HepG2 (cell line): ENCODE measurements around the gene CMTM3. TPM values are rescaled to one million over a fixed set of nuclear protein-coding genes. Genes with fewer than 3 reads are reported as not detected.

Experiments used
- ARNT ChIP-seq: fragments of 450-650 bp; IDR thresholded peaks from 2 replicates; pipeline ENCODE4 v1.6.1; 2017
- ATAD3A ChIP-seq: sonication (generic); formaldehyde crosslinking; IDR thresholded peaks from 2 replicates; pipeline ENCODE4 v1.4.0; 2020; ENCODE audit warnings: missing genetic modification reagents
- E2F2 ChIP-seq: sonication (generic); formaldehyde crosslinking; IDR thresholded peaks from 2 replicates; pipeline ENCODE4 v1.4.0; 2020; ENCODE audit warnings: missing genetic modification reagents, borderline replicate concordance
- KLF6 ChIP-seq: IDR thresholded peaks from 2 replicates; pipeline ENCODE4 v1.8.0; 2016; ENCODE audit warnings: missing biosample characterization, missing genetic modification reagents
- PHF21A ChIP-seq: sonication (generic); formaldehyde crosslinking; IDR thresholded peaks from 2 replicates; pipeline ENCODE4 v1.5.0; 2020; ENCODE audit warnings: mild to moderate bottlenecking, missing genetic modification reagents
- PRDM4 ChIP-seq: sonication (generic); formaldehyde crosslinking; IDR thresholded peaks from 2 replicates; pipeline ENCODE4 v1.9.0; 2021; ENCODE audit warnings: missing genetic modification reagents, borderline replicate concordance
- WIZ ChIP-seq: sonication (generic); formaldehyde crosslinking; IDR thresholded peaks from 2 replicates; pipeline ENCODE4 v1.5.1; 2020; ENCODE audit warnings: mild to moderate bottlenecking, missing genetic modification reagents
- ZBTB10 ChIP-seq: sonication (generic); formaldehyde crosslinking; IDR thresholded peaks from 2 replicates; pipeline ENCODE4 v1.4.0; 2020; ENCODE audit warnings: missing genetic modification reagents, borderline replicate concordance
- ZNF142 ChIP-seq: sonication (generic); formaldehyde crosslinking; IDR thresholded peaks from 2 replicates; pipeline ENCODE4 v1.4.0; 2020; ENCODE audit warnings: missing genetic modification reagents
- ZNF580 ChIP-seq: IDR thresholded peaks from 2 replicates; pipeline ENCODE4 v1.6.1; 2016; ENCODE audit warnings: low read depth, borderline replicate concordance
- ZNF597 ChIP-seq: sonication (generic); formaldehyde crosslinking; IDR thresholded peaks from 2 replicates; pipeline ENCODE4 v1.5.0; 2020; ENCODE audit warnings: missing genetic modification reagents
- ZNF891 ChIP-seq: sonication (generic); formaldehyde crosslinking; IDR thresholded peaks from 2 replicates; pipeline ENCODE4 v1.5.0; 2020; ENCODE audit warnings: mild to moderate bottlenecking, missing genetic modification reagents
- ZSCAN12 ChIP-seq: sonication (generic); formaldehyde crosslinking; IDR thresholded peaks from 2 replicates; pipeline ENCODE4 v1.9.0; 2021; ENCODE audit warnings: mild to moderate bottlenecking, missing genetic modification reagents
- polyA plus RNA-seq, 8 experiments: library from polyadenylated mRNA; depleted of rRNA in 3 of 8; stranded (reverse) in 7 of 8; unstranded in 1 of 8; fragments of >200 nt; fragmentation: Illumina TruSeq in 4 of 8; extraction: Trizol in 4 of 8; gene quantifications; 2 replicates each; pipeline versions ENCODE4 v1.2.1 to v1.2.3, GENCODE V29; 2011 to 2016; ENCODE audit warnings: low read depth in 4 of 8, missing spikeins in 1 of 8, mixed read lengths in 1 of 8; ENCODE audit not compliant: insufficient read depth in 1 of 8
- total RNA-seq, 5 experiments: library from RNA; depleted of rRNA; stranded (reverse); fragments of >200 nt; fragmentation: Illumina TruSeq; extraction: Trizol; gene quantifications; 2 replicates each; pipeline ENCODE4 v1.2.3, GENCODE V29; 2016; ENCODE audit warnings: low read depth in 1 of 5

The CMTM3 gene
- total and polyA plus RNA-seq, 2 of the 13 experiments (the other 11 are each of a cell fraction or from before 2014, with no cell fraction given) = 29.2 to 48.7 TPM

GRCh38 chr16:66569827-66570405 is 34.6 kb upstream of the CMTM3 start (continued):
- no peak for TF ChIP-seq ZNF142 (CRISPR knock-in tag)
- no peak for TF ChIP-seq PHF21A (CRISPR knock-in tag)
- no peak for TF ChIP-seq ATAD3A (CRISPR knock-in tag)
- no peak for TF ChIP-seq WIZ (CRISPR knock-in tag)
- no peak for TF ChIP-seq ZNF891 (CRISPR knock-in tag)
- TF ChIP-seq KLF6 (CRISPR knock-in tag) = no peak
- no peak for TF ChIP-seq ZBTB10 (CRISPR knock-in tag)
- no peak for TF ChIP-seq ARNT
- no peak for TF ChIP-seq ZNF580 (CRISPR knock-in tag)
- no peak for TF ChIP-seq E2F2 (CRISPR knock-in tag)
- no peak for TF ChIP-seq ZNF597
- no peak for TF ChIP-seq PRDM4 (CRISPR knock-in tag)
- no peak for TF ChIP-seq ZSCAN12 (CRISPR knock-in tag)
